Stimulated activated effector memory CD8-positive, alpha-beta T cell treated with anti-CD3 and anti-CD28 coated beads, Interleukin-12 subunit alpha, Interleukin-12 subunit beta, amount 100 ng/mL, for 72 hours (primary cell): ENCODE data around the gene DACH1.

Experiments
- ATAC-seq: fragments of 150-1000 bp; cut with Tn5 transposase; 2 replicates; pipeline ENCODE4 v1.10.0; 2021
- DNase-seq, 2 donors: peaks; one replicate each; pipeline ENCODE4 v3.0.0; 2021 to 2022; ENCODE audit warnings: low spot score in 2 of 2
- H3K27ac Mint-ChIP-seq: one replicate; pipeline ENCODE4 v1.8.0; 2022; ENCODE audit warnings: mild to moderate bottlenecking, mixed read lengths
- H3K36me3 Mint-ChIP-seq: one replicate; pipeline ENCODE4 v1.8.0; 2022; ENCODE audit warnings: mild to moderate bottlenecking, mixed read lengths
- H3K4me1 Mint-ChIP-seq: one replicate; pipeline ENCODE4 v1.8.0; 2022; ENCODE audit warnings: mixed read lengths
- H3K4me3 Mint-ChIP-seq: one replicate; pipeline ENCODE4 v1.8.0; 2022; ENCODE audit warnings: mild to moderate bottlenecking, mixed read lengths
- H3K9me3 Mint-ChIP-seq: one replicate; pipeline ENCODE4 v1.8.0; 2022; ENCODE audit warnings: mixed read lengths

Gene DACH1

DNA sequence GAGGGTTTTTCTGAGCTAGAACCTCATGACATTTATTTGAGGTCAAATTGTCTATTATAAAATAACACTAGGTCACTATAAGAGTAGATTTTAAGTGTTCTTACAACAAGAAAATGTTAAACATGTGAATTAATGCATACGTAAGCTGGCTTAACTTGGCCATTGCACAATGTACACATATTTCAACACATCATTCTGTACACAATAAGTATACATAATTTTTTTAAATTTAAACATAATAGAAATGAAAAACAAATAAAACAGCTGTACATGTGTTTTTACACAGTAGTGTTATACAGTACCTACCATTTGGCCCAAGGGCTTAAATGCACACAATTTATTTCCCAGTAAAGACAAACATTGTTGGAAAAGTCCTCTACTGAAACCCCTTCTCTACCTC, 269.9 kb downstream of the DACH1 start:
- H3K9me3 Mint-ChIP-seq = peaks cover 8% of the 10 kb centered on the region
- no peak for ATAC-seq
- DNase-seq = no peak
- H3K27ac Mint-ChIP-seq = no peak overlapping the region
- H3K4me3 Mint-ChIP-seq = no peak overlapping the region
- H3K36me3 Mint-ChIP-seq = no peaks in the 10 kb centered on the region
- H3K4me1 Mint-ChIP-seq = no peaks in the 10 kb centered on the region

DNA sequence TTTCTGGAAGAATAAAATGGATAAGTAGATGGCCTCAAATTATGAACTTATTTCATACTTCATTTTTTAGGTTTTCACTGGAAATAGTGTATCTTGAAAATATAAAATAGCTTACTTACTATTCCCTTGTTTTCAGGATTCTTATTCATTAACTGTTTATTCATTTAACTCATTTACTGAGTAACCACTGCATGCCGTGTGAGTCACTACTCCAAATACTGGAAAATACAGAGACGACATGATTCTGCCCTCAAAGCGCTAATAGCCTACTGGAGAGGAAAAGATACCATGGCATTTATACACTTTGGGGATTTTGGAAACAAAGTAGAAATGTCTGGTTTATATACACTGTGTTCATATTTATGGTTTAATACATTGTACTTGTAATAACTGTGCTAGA, 270.9 kb downstream of the DACH1 start:
- no peak for DNase-seq
- H3K27ac Mint-ChIP-seq = no peak overlapping the region
- H3K36me3 Mint-ChIP-seq = no peaks in the 10 kb centered on the region
- peaks cover 9% of the 10 kb centered on the region for H3K9me3 Mint-ChIP-seq
- no peaks in the 10 kb centered on the region for H3K4me1 Mint-ChIP-seq
- no peak overlapping the region for H3K4me3 Mint-ChIP-seq
- no peak for ATAC-seq

DNA sequence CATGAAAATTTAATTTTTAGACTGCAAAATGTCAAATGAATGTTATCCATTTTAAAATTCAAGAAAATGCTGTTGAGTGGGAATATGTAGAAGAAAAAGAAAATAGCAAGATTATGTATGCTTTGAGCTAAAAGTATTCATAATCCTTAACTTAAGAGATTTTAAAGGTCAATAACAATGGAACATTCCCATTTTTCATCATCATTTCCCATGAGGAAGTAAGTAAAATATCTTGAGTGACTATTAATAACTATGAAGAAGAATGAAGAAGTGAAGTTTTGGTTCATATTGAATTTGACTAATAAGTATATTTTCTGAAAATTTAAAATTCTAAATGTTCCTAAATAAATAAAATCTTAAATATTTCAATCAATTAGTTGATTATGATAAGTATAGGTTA, 273.4 kb downstream of the DACH1 start:
- Mint-ChIP-seq H3K9me3 (peaks cover 11% of the 10 kb centered on the region), H3K27ac (no peak overlapping the region), H3K36me3 (no peaks in the 10 kb centered on the region), H3K4me3 (no peak overlapping the region), H3K4me1 (no peaks in the 10 kb centered on the region)
- DNase-seq = no peak
- no peak for ATAC-seq

DNA sequence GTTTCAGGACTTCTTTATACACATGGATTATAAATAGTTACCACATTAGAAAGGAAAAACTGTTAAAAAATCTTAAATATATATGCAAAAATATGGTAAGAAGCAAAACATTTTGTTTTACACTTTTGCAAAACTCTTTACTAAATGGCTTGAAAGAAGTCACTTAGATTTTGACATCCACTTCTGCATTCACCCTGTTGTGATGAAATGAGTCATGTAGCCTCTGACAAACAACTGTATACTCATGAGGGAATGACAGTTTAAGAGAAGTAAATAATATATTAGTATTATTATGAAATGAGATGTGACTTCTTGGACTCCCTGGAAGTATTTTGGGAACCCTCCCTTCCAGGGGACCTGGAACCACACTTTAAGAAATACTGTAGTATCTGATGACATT, 275.6 kb downstream of the DACH1 start:
- peaks cover 11% of the 10 kb centered on the region for H3K9me3 Mint-ChIP-seq
- H3K36me3 Mint-ChIP-seq = no peaks in the 10 kb centered on the region
- H3K4me3 Mint-ChIP-seq = no peak overlapping the region
- no peak for DNase-seq
- H3K27ac Mint-ChIP-seq = no peak overlapping the region
- no peak for ATAC-seq
- no peaks in the 10 kb centered on the region for H3K4me1 Mint-ChIP-seq

DNA sequence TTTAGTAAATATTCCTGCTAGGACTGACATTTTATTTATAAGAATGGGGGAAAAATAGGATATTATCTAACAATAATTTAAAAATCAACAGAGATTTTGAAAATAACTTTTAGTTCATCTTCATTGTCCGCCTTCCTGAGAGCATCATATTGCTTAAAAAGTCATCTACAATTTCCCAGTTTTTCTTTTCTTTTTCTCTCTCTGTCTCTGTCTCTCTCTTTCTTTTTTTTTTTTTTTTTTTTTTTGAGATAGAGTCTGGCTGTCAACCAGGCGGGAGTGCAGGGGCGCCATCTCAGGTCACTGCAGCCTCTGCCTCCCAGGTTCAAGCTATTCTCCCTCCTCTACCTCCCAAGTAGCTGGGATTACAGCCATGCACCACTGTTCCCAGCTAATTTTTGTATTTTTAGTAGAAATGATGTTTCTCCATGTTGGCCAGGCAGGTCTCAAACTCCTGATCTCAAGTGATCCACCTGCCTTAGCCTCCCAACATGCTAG, 276.3 kb downstream of the DACH1 start:
- no peak overlapping the region for H3K4me3 Mint-ChIP-seq
- no peak overlapping the region for H3K27ac Mint-ChIP-seq
- no peaks in the 10 kb centered on the region for H3K4me1 Mint-ChIP-seq
- DNase-seq = no peak
- no peak for ATAC-seq
- peaks cover 11% of the 10 kb centered on the region for H3K9me3 Mint-ChIP-seq
- H3K36me3 Mint-ChIP-seq = no peaks in the 10 kb centered on the region

DNA sequence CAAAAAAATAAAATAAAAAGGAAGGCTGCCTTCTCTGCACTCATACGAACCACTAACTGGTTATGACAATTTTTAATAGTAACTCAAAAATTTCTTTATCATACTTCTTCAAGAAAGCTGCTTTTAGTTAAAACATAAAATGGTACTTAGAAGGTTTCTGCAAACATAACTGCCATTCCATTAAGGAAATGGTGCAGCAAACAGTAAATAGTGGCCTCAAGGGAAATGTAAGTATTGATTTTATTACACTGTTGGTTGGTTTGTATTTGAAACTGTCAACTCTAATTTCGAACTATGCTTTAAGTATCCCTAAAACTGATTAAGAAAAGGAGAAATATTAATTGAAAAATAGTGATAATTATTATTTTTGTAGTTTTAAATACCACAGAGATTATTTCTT, 278.0 kb downstream of the DACH1 start:
- ATAC-seq (no peak), DNase-seq (no peak)
- H3K4me1 Mint-ChIP-seq = no peaks in the 10 kb centered on the region
- no peak overlapping the region for H3K4me3 Mint-ChIP-seq
- no peaks in the 10 kb centered on the region for H3K36me3 Mint-ChIP-seq
- H3K9me3 Mint-ChIP-seq = peaks cover 8% of the 10 kb centered on the region
- H3K27ac Mint-ChIP-seq = no peak overlapping the region

DNA sequence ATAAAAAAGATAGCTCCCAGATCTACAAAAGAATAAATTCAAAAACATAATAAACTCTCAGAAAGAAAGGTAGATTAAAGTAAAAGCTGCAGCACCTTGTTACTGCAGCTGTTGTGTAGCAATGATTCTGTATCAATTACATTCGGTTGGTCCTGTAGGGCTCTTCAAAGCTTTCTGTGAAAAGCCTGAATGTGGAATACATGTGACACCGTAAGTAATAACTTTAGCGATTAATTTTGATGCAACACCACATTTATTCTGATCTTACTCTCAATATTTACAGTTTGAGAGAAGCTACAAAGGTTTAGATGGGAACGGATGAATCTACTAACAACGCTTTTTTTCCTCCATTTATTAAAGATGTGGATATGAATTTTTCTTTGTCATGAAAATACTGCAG, 279.2 kb downstream of the DACH1 start:
- DNase-seq (no peak), ATAC-seq (no peak)
- H3K4me3 Mint-ChIP-seq = no peak overlapping the region
- H3K4me1 Mint-ChIP-seq = no peaks in the 10 kb centered on the region
- no peak overlapping the region for H3K27ac Mint-ChIP-seq
- peaks cover 8% of the 10 kb centered on the region for H3K9me3 Mint-ChIP-seq
- H3K36me3 Mint-ChIP-seq = no peaks in the 10 kb centered on the region

DNA sequence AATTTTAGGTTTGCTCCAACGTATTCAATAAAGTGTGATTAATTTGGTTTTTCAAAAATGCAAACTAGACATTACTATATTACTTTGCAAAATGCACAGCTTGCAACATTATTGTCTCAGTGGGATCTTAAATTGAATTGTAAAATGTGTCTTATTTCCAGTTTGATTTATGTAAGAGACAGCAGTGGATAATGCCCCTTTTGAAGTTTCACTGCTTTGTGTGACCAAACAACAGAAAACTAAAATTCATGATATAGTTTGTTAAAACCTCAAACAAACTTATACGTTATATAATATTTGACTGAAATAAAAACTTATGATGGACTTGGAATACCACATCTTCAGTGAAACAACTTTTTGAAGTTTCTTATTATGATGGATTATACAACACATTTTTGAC, 279.8 kb downstream of the DACH1 start:
- H3K36me3 Mint-ChIP-seq = no peaks in the 10 kb centered on the region
- ATAC-seq = no peak
- H3K27ac Mint-ChIP-seq = no peak overlapping the region
- peaks cover 8% of the 10 kb centered on the region for H3K9me3 Mint-ChIP-seq
- H3K4me1 Mint-ChIP-seq = no peaks in the 10 kb centered on the region
- H3K4me3 Mint-ChIP-seq = no peak overlapping the region
- no peak for DNase-seq

DNA sequence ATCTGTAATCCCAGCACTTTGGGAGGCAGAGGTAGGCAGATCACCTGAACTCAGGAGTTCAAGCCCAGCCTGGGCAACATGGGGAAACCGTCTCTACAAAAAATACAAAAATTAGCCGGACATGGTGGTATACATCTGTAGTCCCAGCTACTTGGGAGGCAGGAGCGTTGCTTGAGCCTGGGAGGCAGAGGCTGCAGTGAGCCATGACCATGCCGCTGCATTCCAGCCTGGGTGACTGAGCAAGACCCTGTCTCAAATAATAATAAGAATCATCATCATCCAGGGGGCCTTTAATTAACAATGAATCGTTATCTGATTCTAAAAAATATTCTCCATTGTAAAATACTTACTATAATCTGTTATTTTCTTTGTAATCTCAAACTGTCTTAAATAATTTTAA, 283.4 kb downstream of the DACH1 start:
- Mint-ChIP-seq H3K36me3 (no peaks in the 10 kb centered on the region), H3K27ac (no peak overlapping the region), H3K4me3 (no peak overlapping the region), H3K9me3 (peaks cover 7% of the 10 kb centered on the region), H3K4me1 (no peaks in the 10 kb centered on the region)
- ATAC-seq (no peak), DNase-seq (no peak)

DNA sequence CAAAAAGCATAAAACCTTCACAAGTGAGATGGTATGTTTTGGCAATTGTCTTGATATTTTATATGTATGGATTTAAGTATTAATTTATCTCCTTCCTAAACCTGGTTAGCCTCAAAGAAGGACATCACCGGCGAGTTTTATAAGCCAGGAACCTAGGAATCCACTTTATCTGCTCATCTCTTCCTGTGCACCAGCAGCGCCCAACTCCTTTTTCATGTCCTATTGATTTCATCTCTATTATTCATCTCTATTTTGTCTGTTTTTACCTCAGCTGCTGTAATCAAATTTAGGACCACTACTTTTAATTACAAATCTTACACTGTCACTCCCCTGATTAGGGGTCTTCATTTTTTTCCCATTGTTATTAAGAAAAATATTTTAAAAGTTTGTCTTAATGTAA, 286.4 kb downstream of the DACH1 start:
- Mint-ChIP-seq H3K36me3 (no peaks in the 10 kb centered on the region), H3K4me1 (no peaks in the 10 kb centered on the region), H3K27ac (no peak overlapping the region), H3K9me3 (peaks cover 9% of the 10 kb centered on the region), H3K4me3 (no peak overlapping the region)
- ATAC-seq = no peak
- DNase-seq = no peak

DNA sequence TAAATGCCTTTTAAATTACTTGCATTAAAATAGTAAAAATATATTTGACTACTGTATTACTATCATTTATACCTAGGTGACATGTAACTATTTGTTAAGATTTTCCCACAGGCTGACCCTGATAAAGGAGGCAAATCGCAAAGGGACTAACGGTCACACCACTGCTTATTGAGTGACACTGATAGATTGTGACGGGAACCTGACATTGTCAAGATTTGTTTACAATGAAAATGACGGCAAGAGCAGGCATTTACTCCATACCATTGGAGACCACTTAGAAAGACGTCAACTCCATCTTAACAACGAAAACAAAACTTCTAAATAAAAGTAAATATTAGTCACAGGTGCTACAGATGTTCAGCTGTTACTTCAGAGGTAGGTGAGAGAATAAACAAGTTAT, 289.0 kb downstream of the DACH1 start:
- ATAC-seq = no peak
- H3K4me3 Mint-ChIP-seq = no peak overlapping the region
- peaks cover 7% of the 10 kb centered on the region for H3K9me3 Mint-ChIP-seq
- no peak for DNase-seq
- no peaks in the 10 kb centered on the region for H3K4me1 Mint-ChIP-seq
- no peak overlapping the region for H3K27ac Mint-ChIP-seq
- no peaks in the 10 kb centered on the region for H3K36me3 Mint-ChIP-seq

DNA sequence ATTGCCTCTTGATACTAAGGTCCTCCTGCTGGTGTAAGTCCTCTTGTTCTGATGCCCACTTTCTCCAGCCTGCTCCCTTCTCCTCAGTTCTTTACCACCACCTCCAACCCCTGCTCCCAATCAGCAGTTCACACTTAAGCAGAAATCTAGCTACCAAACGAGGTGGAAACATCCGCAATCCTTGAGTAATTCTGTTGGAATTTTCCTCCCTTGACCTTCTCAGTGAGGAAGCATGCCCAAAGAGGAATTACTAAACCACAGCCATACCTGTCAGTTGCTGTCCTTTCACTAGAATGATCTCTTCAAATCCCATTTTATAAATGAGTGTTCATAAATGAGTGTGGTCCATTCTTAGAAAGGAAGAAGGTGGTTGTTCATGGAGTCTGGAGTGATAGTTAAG, 289.9 kb downstream of the DACH1 start:
- Mint-ChIP-seq H3K4me3 (no peak overlapping the region), H3K36me3 (no peaks in the 10 kb centered on the region), H3K9me3 (peaks cover 7% of the 10 kb centered on the region), H3K4me1 (no peaks in the 10 kb centered on the region), H3K27ac (no peak overlapping the region)
- DNase-seq (no peak), ATAC-seq (no peak)

DNA sequence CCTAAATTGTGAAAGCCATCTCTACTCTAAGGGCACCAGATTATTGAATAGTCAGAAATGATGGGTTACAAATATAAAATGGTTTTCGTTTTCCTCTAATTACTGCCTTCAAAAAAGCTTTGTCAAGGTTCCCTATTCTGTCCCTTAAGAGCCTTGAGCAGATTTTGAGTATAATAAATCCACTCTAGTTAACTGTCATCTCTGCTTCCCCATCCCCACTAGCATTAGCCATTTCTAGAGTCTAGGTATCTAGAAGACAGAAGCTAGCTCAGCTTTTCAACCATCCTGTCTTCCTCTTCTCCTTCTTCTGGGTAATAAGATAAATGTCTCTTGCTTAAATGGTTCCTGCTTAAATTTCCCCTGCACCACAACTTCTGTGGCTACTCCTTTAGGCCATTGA, 290.4 kb downstream of the DACH1 start:
- H3K27ac Mint-ChIP-seq = no peak overlapping the region
- no peak overlapping the region for H3K4me3 Mint-ChIP-seq
- H3K4me1 Mint-ChIP-seq = no peaks in the 10 kb centered on the region
- DNase-seq (no peak), ATAC-seq (no peak)
- peaks cover 4% of the 10 kb centered on the region for H3K9me3 Mint-ChIP-seq
- no peaks in the 10 kb centered on the region for H3K36me3 Mint-ChIP-seq

DNA sequence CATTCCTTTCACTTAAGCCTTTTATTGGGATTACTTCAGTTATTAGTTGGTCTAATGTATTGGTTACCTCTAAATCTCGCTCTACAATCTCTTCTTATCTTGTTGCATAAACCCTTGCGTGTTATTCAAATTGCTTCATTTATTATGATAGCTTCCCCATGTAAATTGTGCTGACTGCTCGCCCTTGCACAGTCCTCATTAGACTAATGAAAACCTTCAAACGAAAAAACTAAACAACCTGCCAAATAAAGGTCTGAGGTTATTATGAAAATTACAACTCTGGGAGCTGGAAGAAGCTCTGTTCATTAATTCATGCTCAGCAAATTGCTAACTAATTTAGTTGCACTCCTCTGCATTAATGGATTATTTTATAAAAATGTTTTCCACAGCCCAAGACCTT, 320.1 kb downstream of the DACH1 start:
- Mint-ChIP-seq H3K27ac (no peak overlapping the region), H3K4me3 (no peak overlapping the region), H3K36me3 (no peaks in the 10 kb centered on the region), H3K9me3 (peaks cover 10% of the 10 kb centered on the region), H3K4me1 (no peaks in the 10 kb centered on the region)
- no peak for ATAC-seq
- DNase-seq = no peak

DNA sequence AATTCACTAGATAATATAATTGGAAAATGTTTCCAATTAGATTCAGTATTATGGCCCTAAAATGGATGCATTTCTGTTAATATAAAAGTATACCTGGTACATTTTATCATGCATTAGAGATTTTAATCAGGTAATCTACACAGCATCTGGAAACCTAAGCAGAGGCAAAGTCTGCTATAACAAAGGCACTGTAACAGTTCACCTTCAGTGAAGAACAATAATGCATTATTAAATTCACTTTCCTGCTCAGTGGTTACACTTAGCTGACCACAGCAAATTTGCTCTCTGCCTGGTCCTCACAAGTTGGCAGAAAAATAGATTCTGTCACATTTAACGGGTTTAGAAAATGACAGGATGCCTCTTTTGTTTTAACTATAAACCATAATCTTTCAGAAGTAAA, 326.9 kb downstream of the DACH1 start:
- no peak overlapping the region for H3K4me3 Mint-ChIP-seq

DNA sequence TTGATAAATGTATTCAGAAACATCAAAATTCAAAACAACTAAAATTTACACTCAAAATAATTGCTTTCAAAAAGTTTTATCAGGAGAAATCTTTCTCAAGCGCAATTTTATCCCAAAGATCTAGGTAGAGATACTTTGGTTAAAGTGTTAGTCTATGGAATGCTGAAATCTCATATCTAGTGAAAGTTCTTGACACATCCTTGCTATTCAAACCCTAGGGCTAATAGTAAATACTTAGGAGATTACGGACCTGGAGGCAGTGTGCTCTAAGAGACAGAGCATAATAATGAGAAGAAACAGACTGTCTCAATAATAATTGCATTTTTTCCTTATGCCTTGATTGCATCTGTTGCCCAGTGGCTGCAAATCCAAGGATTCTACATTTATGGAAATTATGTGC, 330.8 kb downstream of the DACH1 start:
- DNase-seq (no peak), ATAC-seq (no peak)
- Mint-ChIP-seq H3K4me1 (no peaks in the 10 kb centered on the region), H3K27ac (no peak overlapping the region), H3K9me3 (peaks cover 7% of the 10 kb centered on the region), H3K4me3 (no peak overlapping the region), H3K36me3 (no peaks in the 10 kb centered on the region)

More for the DNA sequence above, 326.9 kb downstream of the DACH1 start:
- ATAC-seq (no peak), DNase-seq (no peak)
- Mint-ChIP-seq H3K9me3 (peaks cover 11% of the 10 kb centered on the region), H3K4me1 (no peaks in the 10 kb centered on the region), H3K27ac (no peak overlapping the region), H3K36me3 (no peaks in the 10 kb centered on the region)

DNA sequence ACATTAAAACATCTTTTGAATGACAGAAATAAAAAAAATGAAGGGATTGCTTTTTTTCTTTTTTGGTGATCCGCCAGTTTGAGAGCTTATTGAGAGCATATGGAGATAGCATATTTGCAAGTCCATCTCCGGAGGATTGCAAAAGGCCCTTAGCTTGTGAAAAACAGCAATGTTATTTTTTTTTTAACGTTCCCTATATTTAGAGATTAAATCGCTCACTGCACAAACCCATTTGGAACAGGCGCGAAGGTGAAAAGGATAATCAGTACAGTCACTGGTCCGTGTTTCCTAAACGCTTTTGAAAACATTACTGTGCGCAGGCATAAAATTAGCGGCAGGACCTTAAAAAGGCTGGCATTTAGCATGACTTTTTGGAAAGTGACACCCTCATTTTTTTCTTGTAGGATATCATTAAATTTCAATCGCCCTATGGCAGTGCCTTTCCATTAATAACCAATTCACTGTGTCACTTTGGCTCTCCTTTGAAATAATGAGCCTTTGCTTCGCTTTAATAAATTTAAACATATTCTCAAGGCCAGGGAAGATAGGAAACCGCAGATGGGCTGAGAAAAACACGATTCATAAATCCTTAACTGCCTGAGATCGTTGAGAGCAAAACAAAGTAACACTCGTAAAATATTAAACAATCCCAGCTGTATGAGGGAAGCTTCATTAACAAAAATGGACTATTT, 342.2 kb downstream of the DACH1 start:
- Mint-ChIP-seq H3K4me3 (no peak overlapping the region), H3K27ac (no peak overlapping the region), H3K36me3 (no peaks in the 10 kb centered on the region), H3K9me3 (peaks cover 17% of the 10 kb centered on the region), H3K4me1 (no peaks in the 10 kb centered on the region)
- DNase-seq = no peak
- no peak for ATAC-seq
